Measurements from ENCODE around the gene UPK3BL2.
"Not testable (repeated sequence)": the region's sequence is repeated elsewhere in the genome, so short reads cannot be mapped to it uniquely, and the experiment has no call there.

Gene UPK3BL2

GRCh38 chr7:102527822-102528793 lies 15.4 kb downstream of the UPK3BL2 start:
- DNase-seq, result not testable (repeated sequence)

GRCh38 chr7:102527182-102527581 lies 16.3 kb downstream of the UPK3BL2 start:
- not testable (repeated sequence) for DNase-seq

DNA sequence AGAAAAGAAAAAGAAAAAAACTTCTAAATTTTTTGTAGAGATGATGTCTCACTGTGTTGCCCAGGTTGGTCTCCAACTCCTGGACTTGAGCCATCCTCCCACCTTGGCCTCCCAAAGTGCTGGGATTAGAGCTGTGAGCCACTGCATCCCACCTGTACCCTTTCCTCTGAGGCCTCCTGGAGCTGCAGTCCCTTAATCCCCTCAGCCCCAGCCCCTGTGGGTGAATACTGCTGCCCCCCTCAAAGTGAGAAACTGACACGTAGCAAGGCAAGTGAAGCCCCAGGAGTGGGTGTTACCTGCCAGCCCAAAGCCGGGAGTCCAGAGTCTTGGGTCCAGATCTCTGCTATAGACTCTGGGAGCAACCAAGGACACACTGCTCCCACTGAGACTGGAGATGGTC lies 18.7 kb downstream of the UPK3BL2 start:
- not testable (repeated sequence) for DNase-seq

GRCh38 chr7:102520797-102521196 lies 22.7 kb downstream of the UPK3BL2 start:
- DNase-seq, result not testable (repeated sequence)

- peak in 1 of 2 donors; percentile 33 for DNase-seq
These were observed 25.8 kb downstream of the UPK3BL2 start, which contains the start of gene RASA4B for GRCh38 chr7:102517550-102518147. Gene RASA4B, minus strand, starts transcription at chr7:102517777. Its CDS starts 67 bp downstream, at chr7:102517710.

- not testable (repeated sequence) for DNase-seq
These were observed 26.5 kb downstream of the UPK3BL2 start for GRCh38 chr7:102516951-102517350.

DNA sequence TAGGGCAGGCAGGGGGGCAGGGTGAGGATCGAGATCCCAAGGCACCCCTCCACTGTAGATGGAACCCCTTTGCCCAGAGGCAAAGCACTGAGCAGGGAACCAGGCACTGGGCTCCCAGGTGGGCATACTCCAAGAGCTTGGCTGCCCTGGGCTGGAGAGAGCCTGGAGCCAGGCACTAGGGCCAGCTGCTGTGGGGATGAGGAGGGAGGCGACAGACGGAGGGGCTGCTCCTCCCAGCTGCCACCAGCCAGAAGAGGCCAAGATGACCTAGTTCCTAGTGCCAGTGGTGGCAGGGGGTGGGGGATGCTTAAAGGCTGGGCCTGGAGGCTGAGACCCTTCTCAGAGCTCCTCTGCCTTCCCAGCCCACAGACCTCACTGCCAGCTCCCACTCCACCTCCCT lies 27.6 kb downstream of the UPK3BL2 start:
- DNase-seq, result not testable (repeated sequence)

DNA sequence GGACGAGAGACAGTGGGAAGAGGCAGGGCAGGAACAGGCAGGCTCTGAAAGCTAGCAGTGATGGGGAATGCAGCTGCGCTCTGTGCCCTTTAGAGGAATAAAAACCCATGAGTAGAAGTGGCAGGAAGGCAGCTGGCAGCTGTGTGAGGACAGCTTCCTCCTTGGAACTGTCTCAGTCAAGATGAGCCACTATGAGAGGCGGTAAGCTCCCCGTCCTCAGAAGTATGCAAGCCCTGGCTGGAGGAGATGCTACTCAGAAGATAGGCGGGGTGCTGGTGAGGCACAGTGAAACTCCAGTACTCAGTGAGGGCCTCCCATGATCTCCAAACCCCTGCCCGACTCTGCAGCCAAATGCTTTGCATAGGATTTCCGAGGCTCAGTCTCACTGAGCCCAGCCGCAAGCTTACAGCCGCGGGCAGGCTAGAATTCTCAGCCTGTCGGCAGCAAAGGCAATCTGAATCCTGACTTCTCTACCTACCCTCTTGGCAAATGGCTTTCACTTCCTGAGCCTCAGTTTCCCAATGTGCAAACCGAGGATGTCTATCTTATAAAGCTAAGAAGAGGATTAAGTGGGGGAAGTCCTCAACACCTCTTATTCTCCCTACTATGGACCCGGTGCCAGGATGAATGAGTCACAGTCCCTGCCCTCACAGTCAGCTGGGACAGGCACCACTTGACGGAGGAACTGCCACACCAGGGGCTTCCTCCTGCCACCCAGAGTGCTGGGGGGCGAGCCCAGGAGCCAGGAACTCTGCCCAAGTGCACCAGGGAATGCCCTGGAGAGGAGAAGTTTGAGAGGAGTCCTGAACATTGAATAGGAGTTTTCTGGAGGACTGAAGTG lies 28.4 kb downstream of the UPK3BL2 start:
- DNase-seq, result not testable (repeated sequence)

DNA sequence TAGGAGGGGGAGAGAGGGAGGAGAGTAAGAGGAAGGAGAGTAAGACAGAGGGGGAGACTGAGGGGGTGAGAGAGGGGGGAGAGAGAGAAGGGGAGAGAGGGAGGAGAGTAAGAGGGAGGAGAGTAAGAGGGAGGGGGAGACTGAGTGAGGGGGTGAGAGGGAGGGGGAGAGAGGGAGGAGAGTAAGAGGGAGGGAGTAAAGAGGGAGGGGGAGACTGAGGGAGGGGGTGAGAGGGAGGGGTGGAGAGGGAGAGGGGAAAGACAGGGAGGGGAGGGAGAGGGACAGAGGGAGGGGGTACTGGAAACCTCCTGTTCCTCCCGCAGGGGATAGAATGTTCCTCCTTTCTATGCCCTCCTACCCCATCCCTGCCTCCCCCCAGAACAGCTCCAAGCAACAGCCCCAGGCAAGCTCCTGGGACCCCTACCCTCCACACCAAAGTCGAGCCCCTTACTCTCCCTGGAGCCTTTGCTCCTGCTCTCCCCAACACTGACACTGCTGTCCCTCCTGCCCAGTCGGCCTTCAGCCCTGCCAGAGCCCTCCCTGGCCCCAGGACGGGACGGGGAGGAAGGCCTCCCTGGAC lies 30.8 kb downstream of the UPK3BL2 start:
- peak in 1 of 2 donors; percentile 41 for DNase-seq

DNA sequence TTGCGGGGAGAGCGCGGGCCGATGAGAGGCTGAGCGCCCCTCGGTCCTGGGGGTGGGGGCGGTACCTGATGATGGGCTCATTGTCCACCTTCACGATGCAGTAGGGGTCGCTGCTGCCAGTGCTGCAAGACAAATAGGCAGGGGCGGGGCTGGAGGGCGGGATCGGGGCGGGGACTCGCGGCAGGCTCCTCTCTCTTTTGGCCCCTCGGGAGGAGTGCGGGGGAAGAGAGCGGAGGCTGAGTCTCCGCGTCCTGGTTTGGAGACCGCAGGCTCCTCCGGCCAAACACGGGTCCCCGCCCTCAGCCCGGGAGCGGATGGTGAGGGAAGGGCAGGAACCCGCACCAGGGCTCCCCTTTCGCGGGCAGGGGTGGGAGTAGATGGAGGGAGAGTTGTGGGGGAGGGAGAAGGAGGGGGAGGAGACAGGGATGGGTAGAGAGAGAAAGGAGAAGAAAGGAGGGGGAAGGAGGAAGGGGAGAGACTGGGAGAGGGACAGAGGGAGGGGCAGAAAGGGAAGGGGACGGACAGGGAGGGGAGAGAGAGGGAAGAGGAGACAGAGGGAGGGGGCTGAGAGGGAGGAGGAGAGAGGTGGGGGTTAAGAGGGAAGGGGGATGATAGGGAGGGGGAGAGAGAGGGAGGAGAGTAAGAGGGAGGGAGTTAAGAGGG lies 31.5 kb downstream of the UPK3BL2 start:
- DNase-seq, result not testable (repeated sequence)

GRCh38 chr7:102510575-102510974 lies 32.9 kb downstream of the UPK3BL2 start:
- not testable (repeated sequence) for DNase-seq

- not testable (repeated sequence) for DNase-seq
These were observed 35.9 kb downstream of the UPK3BL2 start for GRCh38 chr7:102507410-102508088.

DNA sequence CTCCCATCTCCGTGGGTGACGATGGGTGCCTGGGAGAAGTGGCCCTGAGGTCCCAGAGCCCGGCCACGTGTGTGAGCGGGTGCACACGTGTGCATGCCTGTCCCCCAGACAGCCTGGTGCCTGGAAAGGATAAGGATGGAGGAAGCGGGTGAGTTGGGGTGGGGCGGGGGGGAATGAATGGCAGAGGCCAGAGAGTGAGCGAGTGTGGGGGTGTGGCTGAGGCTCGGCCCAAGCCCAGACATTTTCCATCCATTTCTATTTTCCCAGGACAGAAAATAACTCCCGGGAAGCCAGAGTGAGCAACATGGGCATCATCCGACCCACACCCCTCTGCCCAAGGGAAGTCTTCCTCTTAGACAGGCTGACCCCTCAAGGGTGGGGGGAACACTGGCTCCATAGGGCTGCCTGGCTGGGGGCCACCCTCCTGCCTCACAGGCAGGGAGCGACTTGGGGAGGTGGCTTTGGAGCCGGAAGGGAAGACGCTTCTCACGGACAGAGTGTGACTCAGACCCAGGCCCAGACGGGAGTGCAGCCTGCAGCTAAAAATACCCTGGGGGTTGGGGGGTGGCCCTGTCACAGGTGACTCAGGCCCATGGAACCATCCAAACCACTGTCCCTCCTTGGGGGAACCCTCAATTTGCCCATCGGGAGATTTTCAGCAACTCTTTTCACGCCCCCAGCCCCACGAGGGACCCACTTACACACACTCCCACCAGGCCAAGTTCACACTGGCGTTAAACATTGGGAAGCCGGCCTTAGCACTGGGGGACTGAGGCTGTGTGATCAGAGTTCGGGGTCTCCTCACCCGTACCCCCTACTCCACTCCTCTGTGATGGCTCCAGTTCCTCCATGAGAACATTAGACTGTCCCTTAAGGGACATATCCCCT lies 38.0 kb downstream of the UPK3BL2 start:
- not testable (repeated sequence) for DNase-seq

GRCh38 chr7:102503141-102503540 lies 40.4 kb downstream of the UPK3BL2 start:
- not testable (repeated sequence) for DNase-seq

GRCh38 chr7:102498321-102498720 lies 45.2 kb downstream of the UPK3BL2 start:
- not testable (repeated sequence) for DNase-seq

GRCh38 chr7:102497308-102497707 lies 46.2 kb downstream of the UPK3BL2 start:
- not testable (repeated sequence) for DNase-seq

DNA sequence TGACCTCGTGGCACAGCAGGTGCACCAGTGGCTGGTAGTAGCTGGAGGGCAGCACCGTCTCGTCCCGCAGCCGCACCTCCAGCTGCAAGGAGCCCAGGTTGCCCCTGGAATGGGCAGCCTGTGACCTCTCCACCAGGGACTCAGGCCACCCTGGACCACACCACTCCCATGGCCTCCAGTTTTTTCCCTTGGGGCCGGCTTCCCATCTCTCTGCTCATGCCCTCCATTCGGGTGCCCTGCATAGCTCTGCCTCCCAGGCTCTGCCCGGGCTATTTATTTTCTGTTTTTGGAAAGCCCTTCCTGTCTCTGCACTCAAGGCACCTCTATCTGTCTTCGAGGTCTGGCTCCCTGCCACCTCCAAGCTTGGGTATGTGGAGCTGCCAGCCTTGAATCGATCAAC lies 46.6 kb downstream of the UPK3BL2 start:
- DNase-seq, result not testable (repeated sequence)

DNA sequence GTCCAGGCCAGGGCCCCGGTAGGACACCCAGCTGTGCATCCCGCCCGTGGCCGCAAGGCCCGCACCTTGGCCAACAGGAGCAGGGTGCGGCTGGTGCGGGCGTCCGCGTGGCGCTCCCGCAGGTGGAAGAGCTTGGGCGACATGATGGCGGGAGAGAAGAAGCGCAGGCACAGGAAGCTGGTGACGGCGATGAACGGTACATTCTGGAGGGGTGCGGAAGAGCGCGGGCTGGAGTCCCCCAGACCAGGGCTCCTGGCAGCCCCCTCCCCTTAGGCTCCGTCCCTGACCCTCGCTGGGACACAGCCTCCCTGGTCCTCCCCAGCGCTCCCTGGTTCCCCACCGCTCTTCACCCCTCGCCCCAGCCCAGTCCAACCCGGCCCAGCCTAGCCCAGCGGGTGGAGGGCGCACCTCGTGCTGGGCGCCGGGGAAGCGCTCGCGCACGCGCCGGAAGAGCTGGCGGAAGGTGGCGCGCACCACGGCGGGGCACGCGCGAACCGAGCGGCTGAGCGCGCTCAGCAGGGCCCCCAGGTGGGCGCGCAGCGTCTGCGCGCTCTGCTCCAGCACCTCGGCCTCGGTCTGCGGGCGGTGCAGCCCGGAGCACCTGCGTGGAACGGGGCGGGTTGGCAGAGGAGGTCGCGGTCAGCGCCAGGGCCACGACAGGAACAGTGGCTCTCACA lies 48.9 kb downstream of the UPK3BL2 start:
- DNase-seq, result not testable (repeated sequence)

DNA sequence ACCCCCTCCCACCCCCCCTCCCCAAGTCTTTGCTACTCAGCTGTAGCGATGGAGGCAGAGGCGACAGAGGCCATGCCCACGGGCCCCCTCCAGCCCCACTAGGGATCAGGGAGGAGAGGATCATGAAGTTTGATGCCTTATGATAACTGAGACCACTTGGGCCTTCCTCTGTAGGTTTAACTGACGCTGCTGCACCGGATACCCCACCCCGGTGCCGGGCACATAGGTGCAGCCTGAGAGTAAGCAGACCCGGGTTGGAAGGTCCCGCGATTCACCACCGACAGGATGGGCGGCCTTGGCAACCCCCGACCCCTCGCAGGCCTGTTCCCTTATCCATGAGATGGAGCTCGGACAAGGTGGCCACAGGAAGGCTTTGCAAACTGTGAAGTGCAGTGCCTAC lies 49.5 kb downstream of the UPK3BL2 start:
- DNase-seq, result peak in 1 of 2 donors; percentile 45

Data from CD4-positive, alpha-beta T cell treated with Interleukin-4 for 1 hour (primary cell).